Tibial artery (tissue), 4 donors: ENCODE data around the gene NADK2.

ENCODE experiments used
- DNase-seq, 2 donors: peaks; one replicate each; pipeline ENCODE4 v3.0.0-alpha.2; 2019
- H3K27ac ChIP-seq, 2 donors: fragments of 200-600 bp; sonication (generic) in 1 of 2; 1 replicate in 1 of 2; 2 replicates in 1 of 2; pipeline ENCODE4 v1.5.1; 2018 to 2019; ENCODE audit warnings: mild to moderate bottlenecking in 1 of 2
- H3K27me3 ChIP-seq, 2 donors: fragments of 200-600 bp; sonication (generic) in 1 of 2; one replicate each; pipeline versions ENCODE4 v1.5.1 to v1.6.0; 2016 to 2019
- H3K36me3 ChIP-seq, 3 donors: fragments of 200-600 bp; sonication (generic) in 2 of 3; one replicate each; pipeline ENCODE4 v1.5.1; 2016 to 2019; ENCODE audit warnings: mild to moderate bottlenecking in 2 of 3
- H3K4me1 ChIP-seq, 4 donors: fragments of 200-600 bp; sonication (generic) in 2 of 4; 1 replicate in 3 of 4; 2 replicates in 1 of 4; pipeline ENCODE4 v1.5.1; 2016 to 2019
- H3K4me3 ChIP-seq, 2 donors: fragments of 200-600 bp; sonication (generic) in 1 of 2; 1 replicate in 1 of 2; 2 replicates in 1 of 2; pipeline ENCODE4 v1.5.1; 2018 to 2019; ENCODE audit warnings: mild to moderate bottlenecking in 2 of 2
- H3K9me3 ChIP-seq, 3 donors: fragments of 200-600 bp; sonication (generic) in 1 of 3; one replicate each; pipeline ENCODE4 v1.5.1; 2016 to 2019
- intact Hi-C: fragments of 100-400 bp; cut with DNase I; formaldehyde crosslinking; loops from one replicate; pipeline ENCODE4 v1.15.0; 2023; ENCODE audit warnings: low total_unique reads
- TF ChIP-seq, protein P1 (sequence below), 2 experiments: fragments of 200-600 bp in 1 of 2; fragments of 450-650 bp in 1 of 2; IDR thresholded peaks; one replicate each; pipeline ENCODE4 v1.5.1; 2017 to 2019; ENCODE audit warnings: antibody characterized with exemption in 2 of 2, mild to moderate bottlenecking in 1 of 2, moderate library complexity in 1 of 2

NADK2 gene

GRCh38 chr5:36172599-36172998, 69.1 kb downstream of the NADK2 start:
- intact Hi-C loops: no loop called here
- no peak for DNase-seq
- peaks cover 30 to 77% (median 54%) of the 10 kb centered on the region in 3 donors for H3K36me3 ChIP-seq

DNA sequence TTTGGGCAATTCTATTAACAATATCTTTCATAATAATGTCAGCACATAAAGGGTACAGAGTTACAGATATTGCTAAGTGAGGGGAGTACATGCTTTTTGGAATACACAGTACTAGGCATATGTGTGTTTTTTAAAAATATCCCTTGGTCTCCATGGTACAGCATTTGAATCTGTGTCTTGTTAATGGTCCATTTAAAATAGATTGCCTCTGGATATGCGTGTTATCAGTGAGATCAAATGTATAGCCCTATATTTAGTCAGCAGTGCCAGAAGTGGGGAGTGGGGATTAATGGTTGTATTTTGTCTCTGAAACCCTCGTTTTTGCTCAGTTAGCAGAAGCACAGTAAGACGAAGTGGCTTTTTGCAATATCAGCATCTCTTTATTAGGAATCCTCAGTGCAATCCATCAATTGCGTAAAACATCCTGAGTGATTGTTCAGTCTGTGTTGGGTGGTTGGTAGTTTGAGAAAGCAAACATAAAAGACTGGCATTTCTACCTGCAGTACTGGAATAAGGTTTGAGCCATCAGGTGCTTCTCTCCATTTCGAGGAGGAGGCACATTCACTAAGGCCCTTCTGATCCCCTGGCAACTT, 70.8 kb downstream of the NADK2 start:
- TF ChIP-seq, protein P1, sequence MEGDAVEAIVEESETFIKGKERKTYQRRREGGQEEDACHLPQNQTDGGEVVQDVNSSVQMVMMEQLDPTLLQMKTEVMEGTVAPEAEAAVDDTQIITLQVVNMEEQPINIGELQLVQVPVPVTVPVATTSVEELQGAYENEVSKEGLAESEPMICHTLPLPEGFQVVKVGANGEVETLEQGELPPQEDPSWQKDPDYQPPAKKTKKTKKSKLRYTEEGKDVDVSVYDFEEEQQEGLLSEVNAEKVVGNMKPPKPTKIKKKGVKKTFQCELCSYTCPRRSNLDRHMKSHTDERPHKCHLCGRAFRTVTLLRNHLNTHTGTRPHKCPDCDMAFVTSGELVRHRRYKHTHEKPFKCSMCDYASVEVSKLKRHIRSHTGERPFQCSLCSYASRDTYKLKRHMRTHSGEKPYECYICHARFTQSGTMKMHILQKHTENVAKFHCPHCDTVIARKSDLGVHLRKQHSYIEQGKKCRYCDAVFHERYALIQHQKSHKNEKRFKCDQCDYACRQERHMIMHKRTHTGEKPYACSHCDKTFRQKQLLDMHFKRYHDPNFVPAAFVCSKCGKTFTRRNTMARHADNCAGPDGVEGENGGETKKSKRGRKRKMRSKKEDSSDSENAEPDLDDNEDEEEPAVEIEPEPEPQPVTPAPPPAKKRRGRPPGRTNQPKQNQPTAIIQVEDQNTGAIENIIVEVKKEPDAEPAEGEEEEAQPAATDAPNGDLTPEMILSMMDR (IDR thresholded peaks at IDR 0.05): no peak
- Histone ChIP-seq H3K9me3 (no peaks in the 10 kb centered on the region), H3K36me3 (peaks cover 41 to 86% (median 60%) of the 10 kb centered on the region in 3 donors), H3K27me3 (no peaks in the 10 kb centered on the region), H3K4me1 (no peaks in the 10 kb centered on the region), H3K27ac (no peak overlapping the region), H3K4me3 (no peak overlapping the region)
- intact Hi-C loops: no loop called here
- DNase-seq: no peak

More at GRCh38 chr5:36172599-36172998, 69.1 kb downstream of the NADK2 start:
- Histone ChIP-seq H3K4me3 (no peak overlapping the region), H3K27me3 (no peaks in the 10 kb centered on the region), H3K9me3 (no peaks in the 10 kb centered on the region), H3K4me1 (no peaks in the 10 kb centered on the region), H3K27ac (no peak overlapping the region)
- TF ChIP-seq, protein P1 (IDR thresholded peaks at IDR 0.05): no peak

- TF ChIP-seq, protein P1 (IDR thresholded peaks at IDR 0.05): no peak
- no peaks in the 10 kb centered on the region for H3K4me1 ChIP-seq
- peaks cover 58 to 94% (median 74%) of the 10 kb centered on the region in 3 donors for H3K36me3 ChIP-seq
- no peak for DNase-seq
- no peaks in the 10 kb centered on the region for H3K27me3 ChIP-seq
- no peak overlapping the region for H3K4me3 ChIP-seq
- no peaks in the 10 kb centered on the region for H3K9me3 ChIP-seq
- intact Hi-C loops: no loop called here
- H3K27ac ChIP-seq: no peak overlapping the region
Observed at GRCh38 chr5:36168737-36169136, 73.0 kb downstream of the NADK2 start.

DNA sequence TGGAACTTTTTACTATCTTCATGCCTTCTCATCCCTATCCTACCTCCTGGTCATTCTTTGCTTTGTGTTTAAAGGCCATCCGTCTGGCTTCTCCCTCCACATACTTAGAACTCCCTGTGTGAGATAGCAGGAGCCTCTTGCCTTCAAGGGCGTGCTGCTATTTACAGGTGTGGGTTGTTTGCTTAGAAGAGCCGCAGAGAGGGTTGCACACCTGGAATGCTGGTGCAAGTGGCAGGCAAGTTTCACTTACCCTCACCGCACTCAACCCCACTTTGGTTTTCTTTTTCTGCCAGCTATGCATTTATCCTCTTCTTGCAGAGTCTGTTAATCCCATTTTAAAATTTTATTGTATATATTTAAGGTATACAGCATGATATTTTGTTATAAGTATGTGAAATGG, 77.3 kb downstream of the NADK2 start:
- TF ChIP-seq, protein P1 (IDR thresholded peaks at IDR 0.05): no peak
- Histone ChIP-seq H3K9me3 (no peaks in the 10 kb centered on the region), H3K36me3 (peaks cover 58 to 97% (median 73%) of the 10 kb centered on the region in 3 donors), H3K27ac (no peak overlapping the region), H3K4me3 (no peak overlapping the region), H3K4me1 (no peaks in the 10 kb centered on the region), H3K27me3 (no peaks in the 10 kb centered on the region)
- intact Hi-C loops: no loop called here
- no peak for DNase-seq

- intact Hi-C loops: no loop called here
- no peak overlapping the region for H3K27ac ChIP-seq
- TF ChIP-seq, protein P1 (IDR thresholded peaks at IDR 0.05): no peak
- H3K36me3 ChIP-seq: peaks cover 48 to 96% (median 58%) of the 10 kb centered on the region in 3 donors
- no peaks in the 10 kb centered on the region for H3K27me3 ChIP-seq
- H3K4me3 ChIP-seq: no peak overlapping the region
- no peaks in the 10 kb centered on the region for H3K4me1 ChIP-seq
- no peaks in the 10 kb centered on the region for H3K9me3 ChIP-seq
- DNase-seq: no peak
Observed at GRCh38 chr5:36162810-36163486, 78.8 kb downstream of the NADK2 start.
